SH-SY5Y (cell line): ENCODE data around the gene NBAS.

Experiments used
- GATA2 ChIP-seq: IDR thresholded peaks from 2 replicates; pipeline ENCODE4 v1.6.1; 2011; ENCODE audit warnings: mild to moderate bottlenecking, low read depth, low read length
- GATA3 ChIP-seq: IDR thresholded peaks from 2 replicates; pipeline ENCODE4 v1.6.1; 2011; ENCODE audit warnings: low read depth, mild to moderate bottlenecking, low read length, moderate library complexity

GRCh38 chr2:15594291-15595256 lies 33.4 kb upstream of the NBAS start:
- TF ChIP-seq GATA2 (no peak), GATA3 (no peak)
